GM21360 (cell line): ENCODE results near the gene IFNA10.
"Not testable (repeated sequence)": the region's sequence is repeated elsewhere in the genome, so short reads cannot be mapped to it uniquely, and the experiment has no call there.

ENCODE experiments used
- ATAC-seq: cut with Tn5 transposase; IDR thresholded peaks from one replicate; pipeline ENCODE4 v1.9.1; 2021; ENCODE audit warnings: mild to moderate bottlenecking, moderate library complexity; ENCODE audit not compliant: unreplicated experiment

Gene IFNA10

DNA sequence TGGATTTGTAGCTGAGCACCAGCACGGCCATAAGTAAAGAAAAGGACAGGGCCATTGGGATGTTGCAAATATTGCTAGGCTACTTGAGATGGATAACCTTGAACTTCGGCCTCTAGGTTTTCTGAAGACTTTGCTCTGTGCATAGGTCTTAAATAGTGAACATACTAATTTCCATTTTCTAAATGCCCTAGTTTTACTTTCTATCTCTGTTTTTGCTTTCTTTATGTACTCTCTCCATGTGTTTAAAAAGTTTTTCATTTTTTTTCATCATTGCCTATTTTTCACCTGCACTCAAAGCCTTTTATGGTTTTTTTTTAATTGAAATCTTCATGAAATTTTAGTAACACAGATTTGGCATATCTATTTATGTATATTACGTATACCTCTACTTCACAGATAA is at the start of gene IFNA10:
TSS of gene IFNA10 (minus strand) at position 101 of the 400 bp plus-strand sequence. CDS start at position 55, 46 bp downstream.
- ATAC-seq = not testable (repeated sequence)

DNA sequence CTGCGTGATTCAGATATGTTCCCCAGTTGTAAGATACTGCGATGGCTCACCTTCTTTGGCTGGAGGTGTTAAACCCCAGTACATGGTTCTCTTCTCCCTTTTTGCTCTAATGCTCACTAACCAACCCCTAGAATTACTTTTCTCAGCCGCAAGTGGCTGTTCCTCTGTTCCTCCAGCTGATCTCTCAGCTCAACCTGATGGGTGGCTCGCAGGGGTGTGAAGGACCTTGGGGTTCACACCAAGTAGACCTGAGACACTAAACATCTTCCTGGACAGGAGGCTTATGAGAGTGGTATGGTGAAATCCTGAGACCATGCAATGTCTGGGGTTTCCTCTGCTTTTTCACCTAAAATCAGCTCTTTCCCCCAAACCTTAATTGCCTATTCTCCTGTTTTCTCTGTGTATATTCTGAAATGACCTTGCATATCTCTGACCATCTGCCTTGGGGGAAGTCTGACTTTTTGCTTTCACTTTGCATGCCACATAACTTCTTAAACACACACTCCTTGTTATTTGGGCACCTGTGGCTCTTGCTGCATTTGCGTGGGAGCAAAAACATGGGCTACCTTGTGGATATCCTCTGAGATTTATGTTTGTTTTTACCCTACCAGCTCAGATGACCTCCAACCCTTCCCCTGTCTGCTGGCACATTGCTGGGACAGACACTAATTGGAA is 48.7 kb upstream of the IFNA10 start:
- no peak for ATAC-seq

DNA sequence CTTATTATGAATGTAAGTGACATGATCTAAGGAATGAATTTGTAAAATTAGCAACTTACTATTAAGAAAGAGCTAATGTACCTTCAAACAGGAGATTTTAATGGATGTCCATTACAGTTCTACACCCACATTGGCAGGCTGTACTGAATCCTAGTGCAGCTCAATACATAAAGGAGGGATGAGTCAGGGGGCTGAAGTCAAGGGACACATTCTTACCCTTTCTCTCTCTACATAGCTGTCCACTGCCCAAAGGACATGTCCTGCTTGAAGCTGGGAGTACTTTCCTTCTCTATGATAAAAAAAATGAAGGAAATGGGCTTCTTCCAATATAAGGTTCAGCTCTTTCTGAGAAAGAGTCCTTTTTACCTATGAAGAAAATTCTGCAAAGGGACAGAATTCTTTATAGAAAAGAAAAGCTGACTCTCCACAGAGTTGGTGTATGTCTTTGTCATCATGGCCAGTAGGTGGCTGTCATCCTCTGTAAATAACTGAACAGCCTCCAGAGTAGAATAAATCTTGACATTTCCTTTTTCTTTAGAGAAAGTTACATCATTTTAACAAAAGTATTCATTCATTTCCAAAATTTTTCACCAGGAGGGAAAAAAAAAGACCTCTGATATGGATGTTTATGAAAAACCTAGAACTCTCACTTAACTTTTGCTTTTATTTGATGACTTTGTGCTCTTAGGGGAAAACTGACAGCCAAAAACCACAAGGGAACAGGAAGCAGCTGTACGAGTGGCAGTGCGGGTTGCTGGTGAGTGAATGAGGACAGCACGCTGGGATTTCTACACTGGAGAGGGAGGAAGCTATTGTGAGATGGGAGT is 46.0 kb upstream of the IFNA10 start:
- peak; percentile 59 for ATAC-seq

DNA sequence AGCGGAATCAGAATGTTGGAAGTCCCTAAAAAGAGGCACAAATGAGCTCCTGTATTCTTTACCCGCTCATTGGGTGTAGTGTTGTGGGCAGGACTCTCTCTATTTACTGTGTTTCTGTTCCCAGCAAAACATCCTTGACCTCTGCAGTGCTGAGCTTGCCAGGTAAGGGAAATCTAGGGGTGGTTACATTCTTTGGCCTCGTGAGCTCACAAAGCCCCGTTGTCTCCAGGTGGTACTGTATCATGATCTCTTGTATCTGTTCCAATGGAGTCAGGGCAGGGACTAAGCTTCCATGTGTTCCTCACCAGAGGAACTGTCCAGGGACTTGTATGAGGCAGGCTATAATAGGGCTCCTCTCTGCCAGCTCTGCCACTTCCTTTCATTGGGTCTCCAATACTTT is 44.7 kb upstream of the IFNA10 start:
- no peak for ATAC-seq

DNA sequence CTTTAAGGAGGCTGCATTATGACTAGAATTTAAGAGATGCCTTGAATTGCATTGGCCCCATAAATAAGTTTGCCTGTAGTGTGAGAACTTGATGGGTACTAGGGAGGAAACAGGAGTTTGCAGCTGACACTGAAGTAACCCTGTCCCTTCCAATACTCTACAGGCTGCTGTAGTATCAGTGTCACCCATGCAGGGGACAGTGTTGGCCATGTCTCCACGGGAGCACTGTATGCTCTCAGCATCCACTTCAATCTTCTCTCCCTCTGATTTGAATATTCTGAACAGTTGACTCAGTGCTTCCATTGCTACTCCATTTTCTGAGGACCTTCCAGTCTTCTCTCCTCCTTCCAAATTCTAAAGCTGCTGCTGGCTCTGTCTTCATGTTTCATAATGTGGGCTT is 44.2 kb upstream of the IFNA10 start:
- ATAC-seq = no peak

DNA sequence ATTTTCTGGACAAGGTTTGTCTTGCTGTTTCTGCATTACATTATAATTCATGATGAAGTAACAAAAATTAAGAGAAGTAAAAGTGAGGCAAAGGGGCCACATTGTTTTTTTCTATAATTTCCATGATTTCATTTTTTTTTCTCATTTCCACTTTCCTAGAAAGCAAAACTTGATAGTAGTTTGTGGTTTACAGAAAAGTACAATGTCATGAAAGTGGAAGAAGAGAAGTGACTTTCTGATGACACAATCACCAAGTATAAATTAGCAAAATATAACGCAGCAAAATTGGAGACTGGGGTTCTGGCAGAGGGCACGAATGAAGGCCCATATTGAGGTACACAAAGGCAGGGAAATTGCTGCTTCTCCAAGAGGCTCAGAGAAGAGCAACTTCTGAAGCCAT is 37.9 kb upstream of the IFNA10 start:
- ATAC-seq = no peak

DNA sequence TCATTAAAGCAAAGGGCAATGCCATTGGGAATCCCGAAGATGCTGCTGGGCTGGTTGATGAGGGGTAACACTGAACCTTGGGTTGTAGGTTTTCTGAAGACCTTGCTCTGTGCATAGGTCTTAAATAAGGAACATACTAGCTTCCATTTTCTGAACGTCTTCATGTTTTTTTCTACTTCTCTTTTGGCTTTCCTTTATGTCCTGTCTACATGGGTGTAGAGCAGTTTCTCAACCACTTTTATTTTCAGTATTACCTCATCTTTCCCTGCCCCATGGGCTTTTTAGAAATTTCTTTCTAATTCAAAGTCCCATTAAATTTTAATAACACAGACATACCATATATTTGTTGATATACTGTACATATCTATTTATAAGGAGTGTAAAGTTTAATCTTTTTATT is 33.0 kb upstream of the IFNA10 start, which contains the start of gene IFNA14:
TSS of gene IFNA14 (minus strand) at position 95 of the 400 bp plus-strand sequence. CDS start at position 25, 70 bp downstream.
- no peak for ATAC-seq

DNA sequence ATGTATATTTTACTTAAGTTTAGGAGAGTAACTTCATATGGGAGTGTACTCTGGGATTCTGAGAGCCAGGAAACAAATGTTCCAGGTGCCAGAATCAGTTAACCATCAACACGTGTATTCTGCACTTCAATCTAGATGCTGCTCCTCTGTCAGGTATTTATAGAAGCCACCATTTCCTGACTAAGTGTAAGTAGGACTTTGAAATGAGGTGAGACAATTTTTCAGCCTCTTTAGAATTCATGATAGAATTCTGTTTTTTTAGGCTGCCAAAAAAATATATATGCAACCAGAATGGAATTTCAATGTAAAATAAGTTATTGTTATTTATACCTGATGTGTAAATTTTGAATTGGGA is 29.4 kb upstream of the IFNA10 start:
- ATAC-seq = not testable (repeated sequence)

DNA sequence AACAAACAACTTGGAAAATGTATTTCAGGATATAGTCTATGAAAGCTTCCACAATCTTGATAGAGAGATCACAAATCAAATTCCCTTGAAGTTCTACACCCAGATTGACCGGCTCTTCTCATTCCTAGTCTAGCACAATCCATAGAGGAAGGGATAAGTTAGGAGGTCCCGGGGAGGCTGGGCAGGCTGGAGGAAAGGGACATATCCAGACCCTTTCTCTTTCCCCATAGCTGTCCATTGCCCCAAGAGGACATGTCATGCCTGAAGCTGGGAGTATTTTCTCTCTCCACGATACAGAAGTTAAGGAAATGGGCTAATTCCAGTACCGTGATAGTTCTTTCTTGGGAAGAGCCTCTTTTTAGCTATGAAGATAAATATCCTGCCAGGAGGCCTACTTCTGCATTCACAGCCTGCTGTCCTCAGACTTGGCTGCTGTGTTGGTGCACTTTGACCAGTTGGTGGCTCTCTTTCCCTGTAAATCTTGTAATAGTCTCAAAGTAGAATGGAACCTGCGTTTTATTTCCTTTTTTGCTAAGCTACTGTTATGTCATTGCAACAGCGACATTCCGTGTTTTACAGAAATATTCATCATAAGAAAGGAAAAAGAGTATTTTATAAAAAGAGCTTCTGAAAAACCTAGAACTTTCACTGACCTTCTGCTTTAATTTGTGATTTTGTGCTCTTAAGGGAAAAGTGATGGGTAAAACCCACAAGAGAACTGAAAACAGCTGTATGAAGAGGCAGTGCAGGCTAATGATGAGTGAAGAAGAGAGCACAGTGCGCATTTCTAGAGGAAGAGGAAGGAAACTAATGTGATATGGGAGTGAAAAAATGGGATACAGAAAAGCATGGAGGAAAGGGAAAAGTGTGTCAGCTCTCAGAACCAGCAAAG is 28.8 kb upstream of the IFNA10 start:
- ATAC-seq = peak; percentile 87

DNA sequence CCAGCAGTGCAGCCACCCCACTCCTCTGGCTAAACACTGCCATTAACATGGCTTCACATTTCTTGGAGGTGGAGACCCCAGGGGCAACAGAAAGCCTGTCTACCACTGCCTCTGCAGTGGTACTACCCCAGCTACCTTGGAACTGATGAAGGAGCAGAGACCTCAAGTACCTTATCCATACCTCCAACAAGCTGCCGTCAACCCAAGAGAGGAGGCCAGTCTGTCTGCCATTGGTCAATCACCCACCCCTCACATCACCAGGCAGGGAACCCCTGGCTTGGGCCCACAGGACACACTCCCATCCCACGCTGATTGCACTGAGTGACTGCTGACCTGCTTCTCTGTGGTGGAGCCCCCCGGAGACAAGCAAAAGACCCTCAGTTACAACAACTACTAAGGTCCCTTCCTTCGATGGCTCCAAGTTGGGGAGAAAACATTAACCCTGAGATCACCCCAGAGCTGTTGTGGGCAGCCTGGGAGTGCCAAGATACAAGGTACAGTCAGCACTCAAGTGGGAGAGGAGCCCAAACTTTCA is 27.3 kb upstream of the IFNA10 start:
- ATAC-seq = no peak

DNA sequence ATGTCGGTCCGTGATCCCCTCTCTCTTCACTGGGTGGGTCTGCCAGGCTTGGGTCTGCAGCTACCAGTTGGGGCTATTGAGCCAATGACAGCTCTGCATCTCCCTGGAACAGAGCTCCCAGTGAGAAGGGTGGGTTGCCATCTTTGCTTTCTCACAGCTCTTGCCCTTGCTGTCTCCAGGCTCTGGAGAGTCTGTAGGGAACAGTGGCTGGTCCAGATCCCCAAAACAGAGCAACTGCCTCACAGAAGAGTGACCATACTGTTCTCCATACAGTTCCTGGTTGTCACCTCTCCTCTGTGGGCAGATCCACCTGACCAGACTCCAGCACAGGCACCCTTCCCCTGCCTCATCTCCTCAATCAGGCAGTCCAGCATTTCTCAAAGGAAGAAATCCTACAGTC is 26.3 kb upstream of the IFNA10 start:
- no peak for ATAC-seq

DNA sequence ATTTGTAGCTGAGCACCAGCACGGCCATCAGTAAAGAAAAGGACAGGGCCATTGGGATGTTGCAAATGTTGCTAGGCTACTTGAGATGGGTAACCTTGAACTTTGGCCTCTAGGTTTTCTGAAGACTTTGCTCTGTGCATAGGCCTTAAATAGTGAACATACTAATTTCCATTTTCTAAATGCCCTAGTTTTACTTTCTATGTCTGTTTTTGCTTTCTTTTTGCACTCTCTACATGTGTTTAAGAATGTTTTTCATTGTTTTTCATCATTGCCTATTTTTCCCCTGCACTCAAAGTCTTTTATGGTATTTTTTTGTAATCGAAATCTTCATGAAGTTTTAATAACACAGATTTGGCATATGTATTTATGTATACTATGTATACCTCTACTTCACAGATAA is 21.2 kb upstream of the IFNA10 start, which contains the start of gene IFNA17:
TSS of gene IFNA17 (minus strand) at position 101 of the 400 bp plus-strand sequence. CDS start at position 52, 49 bp downstream.
- ATAC-seq = no peak

DNA sequence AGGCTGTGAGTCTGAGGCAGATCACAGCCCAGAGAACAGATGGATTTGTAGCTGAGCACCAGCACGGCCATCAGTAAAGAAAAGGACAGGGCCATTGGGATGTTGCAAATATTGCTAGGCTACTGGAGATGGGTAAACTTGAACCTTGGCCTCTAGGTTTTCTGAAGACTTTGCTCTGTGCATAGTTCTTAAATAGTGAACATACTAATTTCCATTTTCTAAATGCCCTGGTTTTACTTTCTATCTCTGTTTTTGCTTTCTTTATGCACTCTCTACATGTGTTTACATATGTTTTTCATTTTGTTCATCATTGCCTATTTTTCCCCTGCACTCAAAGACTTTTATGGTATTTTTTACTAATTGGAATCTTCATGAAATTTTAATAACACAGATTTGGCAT is 10.3 kb upstream of the IFNA10 start, which contains the start of gene IFNA16:
TSS of gene IFNA16 (minus strand) at position 101 of the 400 bp plus-strand sequence. CDS start at position 95, 6 bp downstream.
- not testable (repeated sequence) for ATAC-seq

DNA sequence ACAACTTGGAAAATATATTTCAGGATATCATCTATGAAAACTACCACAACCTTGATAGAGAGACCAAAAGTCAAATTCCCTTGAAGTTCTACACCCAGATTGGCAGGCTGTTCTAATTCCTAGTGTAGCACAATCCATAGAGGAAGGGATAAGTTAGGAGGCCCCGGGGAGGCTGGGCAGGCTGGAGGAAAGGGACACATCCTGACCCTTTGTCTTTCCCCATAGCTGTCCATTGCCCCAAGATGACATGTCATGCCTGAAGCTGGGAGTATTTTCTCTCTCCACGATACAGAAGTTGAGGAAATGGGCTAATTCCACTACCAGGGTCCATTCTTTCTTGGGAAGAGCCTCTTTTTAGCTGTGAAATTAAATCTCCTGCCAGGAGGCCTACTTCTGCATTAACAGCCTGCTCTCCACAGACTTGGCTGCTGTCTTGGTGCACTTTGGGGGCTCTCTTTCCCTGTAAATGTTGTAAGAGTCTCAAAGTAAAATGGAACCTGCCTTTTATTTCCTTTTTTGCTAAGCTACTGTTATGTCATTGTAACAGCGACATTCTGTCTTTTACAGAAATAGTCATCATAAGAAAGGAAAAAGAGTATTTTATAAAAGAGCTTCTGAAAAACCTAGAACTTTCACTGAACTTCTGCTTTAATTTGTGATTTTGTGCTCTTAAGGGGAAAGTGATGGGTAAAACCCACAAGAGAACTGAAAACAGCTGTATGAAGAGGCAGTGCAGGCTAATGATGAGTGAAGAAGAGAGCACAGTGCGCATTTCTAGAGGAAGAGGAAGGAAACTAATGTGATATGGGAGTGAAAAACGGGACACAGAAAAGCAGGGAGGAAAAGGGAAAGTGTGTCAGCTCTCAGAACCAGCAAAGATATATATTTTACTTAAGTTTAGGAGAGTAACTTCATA is 6.7 kb upstream of the IFNA10 start:
- peak; percentile 76 for ATAC-seq

DNA sequence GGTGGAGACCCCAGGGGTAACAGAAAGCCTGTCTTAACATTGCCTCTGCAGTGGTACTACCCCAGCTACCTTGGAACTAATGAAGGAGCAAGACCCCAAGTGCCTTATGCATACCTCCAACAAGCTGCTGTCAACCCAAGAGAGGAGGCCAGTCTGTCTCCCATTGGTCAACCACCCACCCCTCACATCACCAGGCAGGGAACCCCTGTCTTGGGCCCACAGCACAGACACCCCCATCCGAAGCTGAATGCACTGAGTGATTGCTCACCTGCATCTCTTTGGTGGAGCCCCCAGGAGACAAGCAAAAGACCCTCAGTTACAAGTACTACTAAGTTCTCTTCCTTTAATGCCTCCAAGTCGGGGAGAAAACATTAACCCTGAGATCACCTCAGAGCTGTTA is 5.2 kb upstream of the IFNA10 start:
- ATAC-seq = not testable (repeated sequence)

DNA sequence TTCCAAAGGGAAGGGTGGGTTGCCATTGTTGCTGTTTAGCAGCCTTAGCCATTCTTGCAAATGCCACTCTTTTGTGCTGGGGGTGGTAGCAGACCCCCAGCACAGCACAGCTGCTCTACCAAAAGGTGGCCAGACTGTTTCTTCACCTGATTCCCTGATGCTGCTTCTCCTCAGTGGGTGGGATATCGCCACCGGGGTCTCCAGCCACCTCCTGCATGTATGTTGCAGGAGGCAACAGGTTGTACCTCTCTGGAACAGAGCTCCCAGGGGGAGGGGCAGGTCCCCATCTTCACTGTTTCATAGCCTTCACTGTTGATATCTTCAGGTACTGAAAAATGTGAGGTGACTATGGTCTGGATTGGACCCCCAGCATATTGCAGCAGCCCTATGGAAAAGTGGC is 3.8 kb upstream of the IFNA10 start:
- not testable (repeated sequence) for ATAC-seq

DNA sequence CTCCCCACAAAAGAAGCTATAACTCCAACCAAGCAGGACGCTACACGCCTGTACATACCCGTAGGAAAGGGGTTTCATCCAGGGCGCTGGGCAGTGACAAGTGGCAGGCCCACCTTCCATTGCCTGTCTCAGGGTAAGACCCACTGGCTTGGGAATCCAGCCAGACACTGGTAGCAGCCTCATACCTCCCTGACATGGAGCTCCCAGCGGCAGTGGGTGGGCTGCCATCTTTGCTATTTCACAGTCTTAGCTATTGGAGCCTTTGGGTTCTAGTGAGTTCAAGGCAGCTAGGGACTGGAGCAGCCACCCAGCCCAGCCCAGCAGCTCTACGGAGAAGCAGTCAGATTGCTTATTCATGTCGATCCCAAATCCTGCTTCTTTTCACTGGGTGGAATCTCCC is 3.4 kb upstream of the IFNA10 start:
- no peak for ATAC-seq

DNA sequence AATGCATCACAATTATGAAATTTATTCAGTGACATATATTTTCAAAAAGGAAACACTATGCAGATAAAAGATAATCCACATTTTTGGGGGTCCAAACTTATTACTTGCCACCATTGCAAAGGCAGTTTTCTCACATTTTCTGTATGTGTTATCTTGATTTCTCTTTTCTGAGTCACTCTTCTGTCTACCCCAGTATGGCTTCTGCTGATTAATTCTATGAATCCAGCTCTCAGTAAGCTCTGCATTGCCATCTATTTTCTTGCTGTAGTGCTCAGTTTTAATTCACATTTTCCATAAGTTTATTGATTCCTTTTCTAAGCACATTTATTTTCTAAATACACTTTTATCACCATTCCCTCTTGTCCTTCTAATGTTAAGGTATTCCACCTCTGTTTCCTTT is 1.7 kb downstream of the IFNA10 start:
- no peak for ATAC-seq

DNA sequence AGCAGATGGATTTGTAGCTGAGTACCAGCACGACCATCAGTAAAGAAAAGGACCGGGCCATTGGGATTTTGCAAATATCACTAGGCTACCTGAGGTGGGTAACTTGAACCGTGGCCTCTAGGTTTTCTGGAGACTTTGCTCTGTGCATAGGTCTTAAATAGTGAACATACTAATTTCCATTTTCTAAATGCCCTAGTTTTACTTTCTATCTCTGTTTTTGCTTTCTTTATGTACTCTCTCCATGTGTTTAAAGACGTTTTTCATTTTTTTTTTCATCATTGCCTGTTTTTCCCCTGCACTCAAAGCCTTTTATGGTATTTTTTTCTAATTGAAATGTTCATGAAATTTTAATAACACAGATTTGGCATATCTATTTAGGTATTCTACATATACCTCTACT is 4.8 kb downstream of the IFNA10 start, which contains the start of gene IFNA7:
TSS of gene IFNA7 (minus strand) at position 101 of the 400 bp plus-strand sequence. CDS start at position 61, 40 bp downstream.
- not testable (repeated sequence) for ATAC-seq
